HCT116 (cell line): ENCODE measurements around the gene MBD5. TPM values are rescaled to one million over a fixed set of nuclear protein-coding genes. Genes with fewer than 3 reads are reported as not detected.

Experiments
- ATAC-seq: fragments of 200-7000 bp; cut with Tn5 transposase; 2 replicates; pipeline ENCODE4 v1.9.1; 2020; ENCODE audit warnings: mild to moderate bottlenecking, moderate library complexity
- BruUV-seq: library from RNA; stranded (reverse); fragments of 400-500 nt; replicated peaks from 2 replicates; lab custom pipeline; 2021; lab: Mats Ljungman, UMichigan
- CTCF ChIA-PET: fragments of 300-600 bp; sonication (Branson Sonifier 250); formaldehyde crosslinking; loops from one replicate; lab custom pipeline; 2021; ENCODE audit warnings: antibody characterized with exemption; lab: Charles Lee
- POLR2A ChIA-PET: fragments of 300-600, 350-600 bp; sonication (Branson Sonifier 250); formaldehyde crosslinking; loops from one replicate; lab custom pipeline; 2021; ENCODE audit warnings: antibody characterized with exemption; lab: Charles Lee
- RAD21 ChIA-PET, 2 experiments: fragments of 300-600 bp; sonication (Branson Sonifier 250); formaldehyde crosslinking; loops; one replicate each; lab custom pipeline; 2023; ENCODE audit warnings: low total read pairs in 2 of 2; ENCODE audit not compliant: uncharacterized antibody in 2 of 2, unreplicated experiment in 2 of 2, low non-redundant PET in 1 of 2; lab: Charles Lee
- DNase-seq: peaks from one replicate; pipeline ENCODE4 v3.0.0-alpha.2; 2010; ENCODE audit warnings: low read depth, low spot score
- H2AFZ ChIP-seq: fragments of 200-600 bp; shearing (Covaris generic), sonication (generic); 2 replicates; pipeline ENCODE4 v1.6.1; 2017; ENCODE audit warnings: low read depth, mixed run types, mixed read lengths, antibody characterized with exemption, low read length; ENCODE audit not compliant: poor library complexity, severe bottlenecking
- H3K27ac ChIP-seq: 2 replicates; pipeline ENCODE4 v1.5.1; 2012; ENCODE audit warnings: low read depth, low read length
- H3K27me3 ChIP-seq: fragments of 200-600 bp; sonication (generic); 2 replicates; pipeline ENCODE4 v1.6.1; 2016; ENCODE audit warnings: mixed run types, low read length, mixed read lengths; ENCODE audit not compliant: insufficient read depth
- H3K36me3 ChIP-seq, 2 experiments: fragments of 200-500 bp in 1 of 2; fragments of 200-600 bp in 1 of 2; sonication (Bioruptor generic) in 1 of 2; sonication (generic) in 1 of 2; 2 replicates each; pipeline versions ENCODE4 v1.5.1 to v1.6.1; 2014 to 2016; ENCODE audit warnings: low read length in 2 of 2, inconsistent platforms in 1 of 2, mixed read lengths in 1 of 2, mixed run types in 1 of 2; ENCODE audit not compliant: insufficient read depth in 2 of 2, control insufficient read depth in 1 of 2
- H3K4me1 ChIP-seq, 2 experiments: fragments of 200-600 bp in 1 of 2; sonication (generic) in 1 of 2; 2 replicates each; pipeline versions ENCODE4 v1.5.1 to v1.6.1; 2012 to 2017; ENCODE audit warnings: low read length in 2 of 2, inconsistent platforms in 1 of 2, mild to moderate bottlenecking in 1 of 2, mixed read lengths in 1 of 2, mixed run types in 1 of 2, moderate library complexity in 1 of 2; ENCODE audit not compliant: insufficient read depth in 2 of 2, control insufficient read depth in 1 of 2
- H3K4me2 ChIP-seq: fragments of 200-600 bp; sonication (generic); 2 replicates; pipeline ENCODE4 v1.6.1; 2017; ENCODE audit warnings: mixed run types, low read length, mixed read lengths
- H3K4me3 ChIP-seq, 2 experiments: fragments of 200-600 bp in 1 of 2; sonication (generic) in 1 of 2; replicated peaks in 1 of 2; 2 replicates each; pipeline ENCODE4 v1.5.1; 2011 to 2016; ENCODE audit warnings: low read length in 2 of 2, control low read depth in 1 of 2, low read depth in 1 of 2, mild to moderate bottlenecking in 1 of 2, mixed read lengths in 1 of 2, mixed run types in 1 of 2
- H3K79me2 ChIP-seq: fragments of 200-600 bp; sonication (generic); 2 replicates; pipeline ENCODE4 v1.6.1; 2017; ENCODE audit warnings: mild to moderate bottlenecking, mixed run types, low read length, moderate library complexity, mixed read lengths; ENCODE audit not compliant: insufficient read depth
- H3K9ac ChIP-seq: fragments of 200-600 bp; sonication (generic); 2 replicates; pipeline ENCODE4 v1.6.1; 2016; ENCODE audit warnings: low read length, mixed read lengths
- H3K9me2 ChIP-seq: fragments of 200-600 bp; sonication (generic), shearing (Covaris generic); 2 replicates; pipeline ENCODE4 v1.6.1; 2017; ENCODE audit warnings: mixed run types, mild to moderate bottlenecking, moderate library complexity; ENCODE audit not compliant: insufficient read depth
- H3K9me3 ChIP-seq, 2 experiments: fragments of 200-500 bp in 1 of 2; fragments of 200-600 bp in 1 of 2; sonication (Bioruptor generic) in 1 of 2; sonication (generic) in 1 of 2; 2 replicates each; pipeline ENCODE4 v1.6.1; 2014 to 2017; ENCODE audit warnings: low read length in 2 of 2, mixed read lengths in 2 of 2, inconsistent platforms in 1 of 2, low read depth in 1 of 2, mild to moderate bottlenecking in 1 of 2, mixed run types in 1 of 2, moderate library complexity in 1 of 2; ENCODE audit not compliant: control insufficient read depth in 1 of 2, insufficient read depth in 1 of 2
- H4K20me1 ChIP-seq: fragments of 200-600 bp; sonication (generic), shearing (Covaris generic); 2 replicates; pipeline ENCODE4 v1.6.1; 2017; ENCODE audit warnings: mixed run types, mild to moderate bottlenecking, moderate library complexity; ENCODE audit not compliant: insufficient read depth
- CEBPB ChIP-seq: IDR thresholded peaks from 2 replicates; pipeline ENCODE4 v1.6.1; 2012; ENCODE audit warnings: low read depth
- EGR1 ChIP-seq: IDR thresholded peaks from 2 replicates; pipeline ENCODE4 v1.6.1; 2012; ENCODE audit warnings: low read depth
- EZH2 ChIP-seq: fragments of 200-600 bp; sonication (generic); IDR thresholded peaks from 2 replicates; pipeline ENCODE4 v1.6.1; 2017; ENCODE audit warnings: antibody characterized with exemption, mixed run types
- EZH2phosphoT487 ChIP-seq: fragments of 200-600 bp; IDR thresholded peaks from 2 replicates; pipeline ENCODE4 v1.6.1; 2018; ENCODE audit warnings: antibody characterized with exemption, borderline replicate concordance
- MAX ChIP-seq: IDR thresholded peaks from 2 replicates; pipeline ENCODE4 v1.6.1; 2012
- POLR2A ChIP-seq: IDR thresholded peaks from 2 replicates; pipeline ENCODE4 v1.7.0; 2011; ENCODE audit warnings: borderline replicate concordance; ENCODE audit not compliant: insufficient read depth, insufficient read length; ENCODE audit errors: extremely low read depth
- RAD21 ChIP-seq: IDR thresholded peaks from 2 replicates; pipeline ENCODE4 v1.6.1; 2012; ENCODE audit warnings: low read depth, mild to moderate bottlenecking
- SIN3A ChIP-seq: IDR thresholded peaks from 2 replicates; pipeline ENCODE4 v1.6.1; 2012; ENCODE audit warnings: low read depth
- SP1 ChIP-seq: IDR thresholded peaks from 2 replicates; pipeline ENCODE4 v1.6.1; 2012; ENCODE audit warnings: low read depth
- SRF ChIP-seq: IDR thresholded peaks from 2 replicates; pipeline ENCODE4 v1.6.1; 2012; ENCODE audit warnings: low read depth
- ZBTB33 ChIP-seq: IDR thresholded peaks from 2 replicates; pipeline ENCODE4 v1.6.1; 2011; ENCODE audit warnings: mild to moderate bottlenecking, low read length, moderate library complexity; ENCODE audit not compliant: insufficient replicate concordance; ENCODE audit errors: extremely low read depth
- ZNF274 ChIP-seq: fragments of 200-500 bp; sonication (Bioruptor generic); IDR thresholded peaks from 2 replicates; pipeline ENCODE4 v1.6.1; 2014; ENCODE audit warnings: mild to moderate bottlenecking, low read depth, low read length, inconsistent platforms
- intact Hi-C: fragments of 100-400 bp; cut with micrococcal nuclease; formaldehyde crosslinking; loops from 2 replicates; pipeline ENCODE4 v1.10.0; 2022
- total RNA-seq: library from RNA; stranded (reverse); gene quantifications from one replicate; pipeline ENCODE4 v1.2.1, GENCODE V29; 2021; ENCODE audit not compliant: unreplicated experiment
- TF ChIP-seq, protein P1 (sequence below): IDR thresholded peaks from 2 replicates; pipeline ENCODE4 v1.6.1; 2012; ENCODE audit warnings: low read depth

The MBD5 gene
- total RNA-seq, 1 experiment from 2014 or later = 20.5 TPM

DNA sequence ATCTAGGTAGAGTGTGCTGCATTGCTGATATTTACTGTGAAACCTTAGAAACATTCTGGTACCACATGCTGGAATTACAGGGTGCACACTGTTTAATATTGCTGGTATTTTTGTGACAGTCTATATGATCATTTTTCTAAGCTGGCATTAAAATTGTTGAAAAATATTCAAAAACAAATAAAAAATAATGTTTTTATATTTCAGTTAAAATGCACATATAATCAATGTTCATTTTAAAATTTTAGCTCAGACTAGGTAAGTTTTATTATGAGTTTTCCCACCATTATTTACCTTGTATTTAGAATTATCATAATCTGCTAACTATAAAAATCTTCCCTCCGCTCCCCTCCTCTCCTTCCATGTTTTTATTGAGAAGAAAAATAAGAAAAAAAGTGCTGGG lies 339.8 kb downstream of the MBD5 start:
- intact Hi-C loops = no loop called here
- ChIA-PET RAD21 (no interaction called here), CTCF (no interaction called here), POLR2A (no interaction called here)
- H3K79me2 ChIP-seq = no peaks in the 10 kb centered on the region
- no peaks in the 10 kb centered on the region for H3K36me3 ChIP-seq
- ATAC-seq (no peak), DNase-seq (no peak)
- H3K9me3 ChIP-seq = no peaks in the 10 kb centered on the region
- no peak overlapping the region for H2AFZ ChIP-seq
- no peaks in the 10 kb centered on the region for H3K9me2 ChIP-seq
- TF ChIP-seq EZH2 = no peak
- TF ChIP-seq SP1 = no peak
- H3K27ac ChIP-seq = no peak overlapping the region
- no peak overlapping the region for H3K9ac ChIP-seq
- H3K4me2 ChIP-seq = no peak overlapping the region
- no peaks in the 10 kb centered on the region for H3K4me1 ChIP-seq
- no peaks in the 10 kb centered on the region for H3K27me3 ChIP-seq
- no peaks in the 10 kb centered on the region for H4K20me1 ChIP-seq
- no peak overlapping the region for H3K4me3 ChIP-seq
- BruUV-seq = no TSS peak

GRCh38 chr2:148362144-148362796 lies 341.4 kb downstream of the MBD5 start:
- Histone ChIP-seq H3K4me1 (no peaks in the 10 kb centered on the region), H4K20me1 (no peaks in the 10 kb centered on the region), H3K9me3 (no peaks in the 10 kb centered on the region), H3K4me3 (no peak overlapping the region), H3K4me2 (no peak overlapping the region), H3K9me2 (no peaks in the 10 kb centered on the region), H3K9ac (no peak overlapping the region), H2AFZ (no peak overlapping the region), H3K27me3 (no peaks in the 10 kb centered on the region), H3K27ac (no peak overlapping the region), H3K79me2 (no peaks in the 10 kb centered on the region), H3K36me3 (no peaks in the 10 kb centered on the region)
- POLR2A ChIA-PET = no interaction called here
- CTCF ChIA-PET = no interaction called here
- intact Hi-C loops = no loop called here
- BruUV-seq = no TSS peak
- TF ChIP-seq RAD21 (no peak), SP1 (no peak), EZH2phosphoT487 (no peak), EZH2 (no peak), ZBTB33 (no peak), SRF (no peak), SIN3A (no peak), ZNF274 (no peak), CEBPB (no peak), POLR2A (no peak), EGR1 (no peak), MAX (no peak)
- TF ChIP-seq, protein P1, sequence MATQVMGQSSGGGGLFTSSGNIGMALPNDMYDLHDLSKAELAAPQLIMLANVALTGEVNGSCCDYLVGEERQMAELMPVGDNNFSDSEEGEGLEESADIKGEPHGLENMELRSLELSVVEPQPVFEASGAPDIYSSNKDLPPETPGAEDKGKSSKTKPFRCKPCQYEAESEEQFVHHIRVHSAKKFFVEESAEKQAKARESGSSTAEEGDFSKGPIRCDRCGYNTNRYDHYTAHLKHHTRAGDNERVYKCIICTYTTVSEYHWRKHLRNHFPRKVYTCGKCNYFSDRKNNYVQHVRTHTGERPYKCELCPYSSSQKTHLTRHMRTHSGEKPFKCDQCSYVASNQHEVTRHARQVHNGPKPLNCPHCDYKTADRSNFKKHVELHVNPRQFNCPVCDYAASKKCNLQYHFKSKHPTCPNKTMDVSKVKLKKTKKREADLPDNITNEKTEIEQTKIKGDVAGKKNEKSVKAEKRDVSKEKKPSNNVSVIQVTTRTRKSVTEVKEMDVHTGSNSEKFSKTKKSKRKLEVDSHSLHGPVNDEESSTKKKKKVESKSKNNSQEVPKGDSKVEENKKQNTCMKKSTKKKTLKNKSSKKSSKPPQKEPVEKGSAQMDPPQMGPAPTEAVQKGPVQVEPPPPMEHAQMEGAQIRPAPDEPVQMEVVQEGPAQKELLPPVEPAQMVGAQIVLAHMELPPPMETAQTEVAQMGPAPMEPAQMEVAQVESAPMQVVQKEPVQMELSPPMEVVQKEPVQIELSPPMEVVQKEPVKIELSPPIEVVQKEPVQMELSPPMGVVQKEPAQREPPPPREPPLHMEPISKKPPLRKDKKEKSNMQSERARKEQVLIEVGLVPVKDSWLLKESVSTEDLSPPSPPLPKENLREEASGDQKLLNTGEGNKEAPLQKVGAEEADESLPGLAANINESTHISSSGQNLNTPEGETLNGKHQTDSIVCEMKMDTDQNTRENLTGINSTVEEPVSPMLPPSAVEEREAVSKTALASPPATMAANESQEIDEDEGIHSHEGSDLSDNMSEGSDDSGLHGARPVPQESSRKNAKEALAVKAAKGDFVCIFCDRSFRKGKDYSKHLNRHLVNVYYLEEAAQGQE = no peak
- ATAC-seq (no peak), DNase-seq (no peak)
- RAD21 ChIA-PET = no interaction called here
